GM19463 (cell line): ENCODE results near the gene ARHGAP8.
"Not testable (repeated sequence)": the region's sequence is repeated elsewhere in the genome, so short reads cannot be mapped to it uniquely, and the experiment has no call there.

Experiments used
- ATAC-seq: cut with Tn5 transposase; IDR thresholded peaks from one replicate; pipeline ENCODE4 v1.9.1; 2021; ENCODE audit warnings: mild to moderate bottlenecking, moderate library complexity; ENCODE audit not compliant: unreplicated experiment

ARHGAP8 gene

GRCh38 chr22:44901301-44901700 lies 148.9 kb downstream of the ARHGAP8 start:
- no peak for ATAC-seq

DNA sequence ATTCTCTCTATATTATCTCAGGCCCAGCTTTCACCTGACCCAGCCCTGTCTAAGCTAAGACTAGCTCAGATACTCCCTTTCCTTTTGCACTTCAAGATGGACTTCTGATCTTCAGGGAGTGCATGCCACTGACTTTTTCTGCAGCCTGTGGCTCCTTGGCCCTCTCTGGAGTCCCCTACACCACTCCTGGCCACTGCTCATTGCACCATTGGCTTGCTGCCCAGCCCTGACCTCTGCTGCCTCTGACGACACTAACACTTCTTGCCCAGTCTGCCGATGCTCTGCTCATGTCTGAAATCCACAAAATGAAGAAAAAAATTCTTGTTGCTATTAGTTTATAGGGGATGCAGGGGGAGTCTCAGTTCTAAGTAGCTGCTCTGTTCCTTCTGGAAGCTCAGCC lies 150.8 kb downstream of the ARHGAP8 start:
- ATAC-seq: not testable (repeated sequence)

DNA sequence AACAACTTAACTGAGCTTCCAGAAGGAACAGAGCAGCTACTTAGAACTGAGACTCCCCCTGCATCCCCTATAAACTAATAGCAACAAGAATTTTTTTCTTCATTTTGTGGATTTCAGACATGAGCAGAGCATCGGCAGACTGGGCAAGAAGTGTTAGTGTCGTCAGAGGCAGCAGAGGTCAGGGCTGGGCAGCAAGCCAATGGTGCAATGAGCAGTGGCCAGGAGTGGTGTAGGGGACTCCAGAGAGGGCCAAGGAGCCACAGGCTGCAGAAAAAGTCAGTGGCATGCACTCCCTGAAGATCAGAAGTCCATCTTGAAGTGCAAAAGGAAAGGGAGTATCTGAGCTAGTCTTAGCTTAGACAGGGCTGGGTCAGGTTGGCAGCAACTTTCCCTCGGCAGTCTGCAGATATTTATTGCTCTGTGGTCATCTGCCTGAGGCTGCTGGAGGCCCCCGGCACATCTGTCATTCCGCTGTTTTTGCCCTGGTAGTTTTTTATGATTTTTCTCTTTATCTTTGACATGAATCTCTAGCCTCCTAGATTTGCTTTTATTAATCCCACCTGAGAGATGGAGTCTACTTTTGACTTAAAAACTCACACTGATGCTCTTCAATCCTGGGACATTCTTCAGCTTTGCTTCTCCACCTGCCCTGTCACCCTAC lies 152.2 kb downstream of the ARHGAP8 start:
- ATAC-seq: not testable (repeated sequence)

GRCh38 chr22:44906248-44906936 lies 154.0 kb downstream of the ARHGAP8 start:
- ATAC-seq: no peak

- ATAC-seq: no peak
These were observed 154.7 kb downstream of the ARHGAP8 start for GRCh38 chr22:44906999-44907644.

DNA sequence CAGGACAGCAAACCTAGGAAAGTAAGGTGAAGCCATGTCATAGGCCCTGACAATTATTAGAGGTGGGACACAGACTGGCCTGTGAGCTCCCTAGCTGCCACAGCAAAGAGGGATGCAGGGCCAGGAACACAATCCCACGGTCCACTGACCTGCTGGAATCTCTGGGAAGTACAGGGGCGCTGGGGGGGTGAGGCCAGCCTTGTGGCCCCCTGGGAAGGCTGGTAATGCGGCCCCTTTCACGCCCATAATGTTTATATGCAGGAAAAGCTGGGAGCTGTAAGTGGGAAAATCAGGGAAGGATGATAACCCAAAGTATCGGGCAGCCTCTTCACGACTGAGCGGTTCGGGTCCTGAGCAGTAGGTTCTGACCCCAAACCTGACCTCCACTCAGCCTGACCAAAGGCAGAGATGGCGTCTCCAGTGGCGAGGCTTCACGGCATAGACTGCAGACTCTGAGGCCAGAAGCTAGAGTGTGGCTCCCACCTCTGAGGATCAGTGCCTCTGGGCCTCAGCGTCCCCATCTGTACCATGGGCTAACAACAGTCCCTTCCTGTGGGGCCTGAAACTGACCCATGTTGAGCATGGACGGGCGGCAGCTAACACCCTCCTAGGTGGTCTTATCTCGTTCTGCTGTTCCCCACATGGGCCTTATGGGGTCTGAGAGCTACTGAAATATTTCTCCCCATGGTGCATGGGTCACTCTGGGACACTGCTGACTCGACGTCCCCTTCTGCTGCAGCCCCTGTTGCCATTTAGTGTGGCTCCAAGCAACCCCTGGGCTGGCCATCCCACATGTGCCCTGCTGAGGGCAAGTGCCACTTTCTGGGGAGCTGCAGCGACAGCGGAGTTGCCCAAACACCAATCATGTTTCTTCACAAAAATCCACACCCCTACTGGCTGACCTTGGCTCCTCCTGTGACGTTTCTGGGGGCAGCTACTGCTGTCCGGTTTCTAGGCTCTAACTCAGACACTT lies 155.7 kb downstream of the ARHGAP8 start:
- no peak for ATAC-seq

GRCh38 chr22:44909241-44909640 lies 156.9 kb downstream of the ARHGAP8 start:
- no peak for ATAC-seq
